HCT116 (cell line): ENCODE data around the gene RFC4. TPM values are rescaled to one million over a fixed set of nuclear protein-coding genes. Genes with fewer than 3 reads are reported as not detected.

Experiments
- ATAC-seq: fragments of 200-7000 bp; cut with Tn5 transposase; 2 replicates; pipeline ENCODE4 v1.9.1; 2020; ENCODE audit warnings: mild to moderate bottlenecking, moderate library complexity
- BruUV-seq: library from RNA; stranded (reverse); fragments of 400-500 nt; replicated peaks from 2 replicates; lab custom pipeline; 2021; lab: Mats Ljungman, UMichigan
- CTCF ChIA-PET: fragments of 300-600 bp; sonication (Branson Sonifier 250); formaldehyde crosslinking; loops from one replicate; lab custom pipeline; 2021; ENCODE audit warnings: antibody characterized with exemption; lab: Charles Lee
- POLR2A ChIA-PET: fragments of 300-600, 350-600 bp; sonication (Branson Sonifier 250); formaldehyde crosslinking; loops from one replicate; lab custom pipeline; 2021; ENCODE audit warnings: antibody characterized with exemption; lab: Charles Lee
- RAD21 ChIA-PET, 2 experiments: fragments of 300-600 bp; sonication (Branson Sonifier 250); formaldehyde crosslinking; loops; one replicate each; lab custom pipeline; 2023; ENCODE audit warnings: low total read pairs in 2 of 2; ENCODE audit not compliant: uncharacterized antibody in 2 of 2, unreplicated experiment in 2 of 2, low non-redundant PET in 1 of 2; lab: Charles Lee
- DNase-seq: peaks from one replicate; pipeline ENCODE4 v3.0.0-alpha.2; 2010; ENCODE audit warnings: low read depth, low spot score
- H2AFZ ChIP-seq: fragments of 200-600 bp; shearing (Covaris generic), sonication (generic); 2 replicates; pipeline ENCODE4 v1.6.1; 2017; ENCODE audit warnings: low read depth, mixed run types, mixed read lengths, antibody characterized with exemption, low read length; ENCODE audit not compliant: poor library complexity, severe bottlenecking
- H3K27ac ChIP-seq: 2 replicates; pipeline ENCODE4 v1.5.1; 2012; ENCODE audit warnings: low read depth, low read length
- H3K27me3 ChIP-seq: fragments of 200-600 bp; sonication (generic); 2 replicates; pipeline ENCODE4 v1.6.1; 2016; ENCODE audit warnings: mixed run types, low read length, mixed read lengths; ENCODE audit not compliant: insufficient read depth
- H3K36me3 ChIP-seq, 2 experiments: fragments of 200-500 bp in 1 of 2; fragments of 200-600 bp in 1 of 2; sonication (Bioruptor generic) in 1 of 2; sonication (generic) in 1 of 2; 2 replicates each; pipeline versions ENCODE4 v1.5.1 to v1.6.1; 2014 to 2016; ENCODE audit warnings: low read length in 2 of 2, inconsistent platforms in 1 of 2, mixed read lengths in 1 of 2, mixed run types in 1 of 2; ENCODE audit not compliant: insufficient read depth in 2 of 2, control insufficient read depth in 1 of 2
- H3K4me1 ChIP-seq, 2 experiments: fragments of 200-600 bp in 1 of 2; sonication (generic) in 1 of 2; 2 replicates each; pipeline versions ENCODE4 v1.5.1 to v1.6.1; 2012 to 2017; ENCODE audit warnings: low read length in 2 of 2, inconsistent platforms in 1 of 2, mild to moderate bottlenecking in 1 of 2, mixed read lengths in 1 of 2, mixed run types in 1 of 2, moderate library complexity in 1 of 2; ENCODE audit not compliant: insufficient read depth in 2 of 2, control insufficient read depth in 1 of 2
- H3K4me2 ChIP-seq: fragments of 200-600 bp; sonication (generic); 2 replicates; pipeline ENCODE4 v1.6.1; 2017; ENCODE audit warnings: mixed run types, low read length, mixed read lengths
- H3K4me3 ChIP-seq, 2 experiments: fragments of 200-600 bp in 1 of 2; sonication (generic) in 1 of 2; replicated peaks in 1 of 2; 2 replicates each; pipeline ENCODE4 v1.5.1; 2011 to 2016; ENCODE audit warnings: low read length in 2 of 2, control low read depth in 1 of 2, low read depth in 1 of 2, mild to moderate bottlenecking in 1 of 2, mixed read lengths in 1 of 2, mixed run types in 1 of 2
- H3K79me2 ChIP-seq: fragments of 200-600 bp; sonication (generic); 2 replicates; pipeline ENCODE4 v1.6.1; 2017; ENCODE audit warnings: mild to moderate bottlenecking, mixed run types, low read length, moderate library complexity, mixed read lengths; ENCODE audit not compliant: insufficient read depth
- H3K9ac ChIP-seq: fragments of 200-600 bp; sonication (generic); 2 replicates; pipeline ENCODE4 v1.6.1; 2016; ENCODE audit warnings: low read length, mixed read lengths
- H3K9me2 ChIP-seq: fragments of 200-600 bp; sonication (generic), shearing (Covaris generic); 2 replicates; pipeline ENCODE4 v1.6.1; 2017; ENCODE audit warnings: mixed run types, mild to moderate bottlenecking, moderate library complexity; ENCODE audit not compliant: insufficient read depth
- H3K9me3 ChIP-seq, 2 experiments: fragments of 200-500 bp in 1 of 2; fragments of 200-600 bp in 1 of 2; sonication (Bioruptor generic) in 1 of 2; sonication (generic) in 1 of 2; 2 replicates each; pipeline ENCODE4 v1.6.1; 2014 to 2017; ENCODE audit warnings: low read length in 2 of 2, mixed read lengths in 2 of 2, inconsistent platforms in 1 of 2, low read depth in 1 of 2, mild to moderate bottlenecking in 1 of 2, mixed run types in 1 of 2, moderate library complexity in 1 of 2; ENCODE audit not compliant: control insufficient read depth in 1 of 2, insufficient read depth in 1 of 2
- H4K20me1 ChIP-seq: fragments of 200-600 bp; sonication (generic), shearing (Covaris generic); 2 replicates; pipeline ENCODE4 v1.6.1; 2017; ENCODE audit warnings: mixed run types, mild to moderate bottlenecking, moderate library complexity; ENCODE audit not compliant: insufficient read depth
- CBX3 ChIP-seq: IDR thresholded peaks from 2 replicates; pipeline ENCODE4 v1.6.1; 2012; ENCODE audit warnings: low read depth
- EGR1 ChIP-seq: IDR thresholded peaks from 2 replicates; pipeline ENCODE4 v1.6.1; 2012; ENCODE audit warnings: low read depth
- ELF1 ChIP-seq: IDR thresholded peaks from 2 replicates; pipeline ENCODE4 v1.6.1; 2012; ENCODE audit warnings: low read depth, borderline replicate concordance
- FOSL1 ChIP-seq: IDR thresholded peaks from 2 replicates; pipeline ENCODE4 v1.6.1; 2012; ENCODE audit warnings: low read depth
- POLR2A ChIP-seq: IDR thresholded peaks from 2 replicates; pipeline ENCODE4 v1.7.0; 2011; ENCODE audit warnings: borderline replicate concordance; ENCODE audit not compliant: insufficient read depth, insufficient read length; ENCODE audit errors: extremely low read depth
- POLR2AphosphoS5 ChIP-seq: IDR thresholded peaks from 2 replicates; pipeline ENCODE4 v1.6.1; 2011; ENCODE audit warnings: mild to moderate bottlenecking, low read depth, low read length, moderate library complexity
- RAD21 ChIP-seq: IDR thresholded peaks from 2 replicates; pipeline ENCODE4 v1.6.1; 2012; ENCODE audit warnings: low read depth, mild to moderate bottlenecking
- SIN3A ChIP-seq: IDR thresholded peaks from 2 replicates; pipeline ENCODE4 v1.6.1; 2012; ENCODE audit warnings: low read depth
- SRF ChIP-seq: IDR thresholded peaks from 2 replicates; pipeline ENCODE4 v1.6.1; 2012; ENCODE audit warnings: low read depth
- YY1 ChIP-seq: IDR thresholded peaks from 2 replicates; pipeline ENCODE4 v1.6.1; 2011; ENCODE audit warnings: low read length, low read depth, moderate library complexity, mild to moderate bottlenecking; ENCODE audit not compliant: insufficient replicate concordance; ENCODE audit errors: extremely low read depth
- intact Hi-C: fragments of 100-400 bp; cut with micrococcal nuclease; formaldehyde crosslinking; loops from 2 replicates; pipeline ENCODE4 v1.10.0; 2022
- total RNA-seq: library from RNA; stranded (reverse); gene quantifications from one replicate; pipeline ENCODE4 v1.2.1, GENCODE V29; 2021; ENCODE audit not compliant: unreplicated experiment
- TF ChIP-seq, protein P1 (sequence below), 3 experiments: fragments of 200-600 bp in 1 of 3; sonication (generic) in 1 of 3; IDR thresholded peaks in 2 of 3; conservative IDR thresholded peaks in 1 of 3; 2 replicates each; pipeline ENCODE4 v1.5.1; 2012 to 2017; ENCODE audit warnings: low read depth in 2 of 3, low read length in 2 of 3, antibody characterized with exemption in 1 of 3, borderline replicate concordance in 1 of 3, control low read depth in 1 of 3, mild to moderate bottlenecking in 1 of 3, mixed read lengths in 1 of 3, mixed run types in 1 of 3, moderate library complexity in 1 of 3; ENCODE audit not compliant: insufficient read depth in 1 of 3

RFC4 gene
- total RNA-seq, 1 experiment from 2014 or later: 86.2 TPM

DNA sequence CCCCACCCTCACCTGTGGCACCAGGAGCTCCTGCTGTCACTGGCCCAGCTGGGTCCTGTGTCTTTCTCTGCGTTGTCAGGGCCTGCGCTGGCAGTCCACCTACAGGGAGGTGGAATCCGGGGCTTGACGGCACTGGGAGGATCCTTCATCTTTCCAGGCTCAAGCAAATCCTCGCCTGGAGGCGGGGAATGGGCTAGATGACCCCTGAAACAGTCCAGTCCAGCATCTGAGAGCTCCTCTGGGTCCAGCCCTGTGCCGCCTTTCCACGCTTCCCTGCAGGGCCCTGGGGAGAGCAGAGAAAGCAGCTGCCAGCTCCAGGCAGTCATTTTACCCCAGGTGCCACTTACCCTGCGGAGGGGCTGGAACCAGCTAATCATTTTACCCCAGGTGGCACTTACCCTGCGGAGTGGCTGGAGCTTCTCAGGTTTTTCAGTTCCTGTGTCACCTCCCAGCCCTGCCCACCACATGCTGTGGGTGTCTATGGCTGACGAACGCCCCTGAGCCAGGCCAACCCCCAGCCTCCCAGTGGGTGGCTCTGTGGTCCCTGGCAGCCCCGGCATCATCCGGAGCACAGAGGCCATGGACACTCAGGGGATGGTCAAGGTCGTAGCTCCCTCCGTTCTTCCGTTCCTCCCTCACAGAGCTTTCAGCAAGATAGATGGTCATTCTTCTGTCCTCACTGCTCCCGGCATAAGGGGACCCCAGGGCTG, 18.3 kb upstream of the RFC4 start:
- H3K9me3 ChIP-seq: no peaks in the 10 kb centered on the region
- H3K9ac ChIP-seq: no peak overlapping the region
- intact Hi-C loops: loop anchor here (10.0 kb wide), 3 partner anchors 240 to 840 kb away; no protein-coding TSS in a partner anchor
- no TSS peak for BruUV-seq
- ATAC-seq (no peak), DNase-seq (no peak)
- no peak overlapping the region for H3K4me3 ChIP-seq
- H4K20me1 ChIP-seq: no peaks in the 10 kb centered on the region
- no peaks in the 10 kb centered on the region for H3K9me2 ChIP-seq
- no peaks in the 10 kb centered on the region; the same call in 1 of the 2 replicates for H3K79me2 ChIP-seq
- peaks cover 1% of the 10 kb centered on the region for H3K27me3 ChIP-seq
- H3K4me1 ChIP-seq: peaks cover 4 to 14% of the 10 kb centered on the region in 2 experiments; a peak in 2 of 4 replicates
- no peak for TF ChIP-seq EGR1
- TF ChIP-seq RAD21: no peak
- TF ChIP-seq ELF1: no peak
- TF ChIP-seq YY1: no peak
- TF ChIP-seq, all 23 proteins: peak for 0
- Histone ChIP-seq H2AFZ (no peak overlapping the region), H3K4me2 (no peak overlapping the region), H3K36me3 (no peaks in the 10 kb centered on the region), H3K27ac (no peak overlapping the region)
- RAD21 ChIA-PET: no interaction called here
- CTCF ChIA-PET: no interaction called here
- POLR2A ChIA-PET: no interaction called here

DNA sequence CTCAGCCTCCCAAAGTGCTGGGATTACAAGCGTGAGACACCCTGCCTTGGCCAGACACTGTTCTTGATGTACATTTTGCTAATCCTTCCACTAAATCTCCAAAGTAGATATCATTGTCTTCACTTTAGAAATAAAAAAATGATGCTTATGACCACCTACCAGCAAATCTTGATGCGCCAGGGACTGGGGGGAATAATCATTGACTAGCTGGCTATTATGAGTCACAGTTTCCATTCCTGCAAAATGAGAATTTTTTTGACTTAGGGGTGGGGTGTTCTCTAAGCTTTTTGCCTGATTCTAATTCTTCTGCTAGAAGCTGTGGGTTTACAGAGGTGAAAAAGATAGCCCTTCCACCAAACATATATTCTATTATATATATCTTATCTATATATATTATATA, 17.1 kb upstream of the RFC4 start:
- TF ChIP-seq RAD21: no peak
- TF ChIP-seq, protein P1, sequence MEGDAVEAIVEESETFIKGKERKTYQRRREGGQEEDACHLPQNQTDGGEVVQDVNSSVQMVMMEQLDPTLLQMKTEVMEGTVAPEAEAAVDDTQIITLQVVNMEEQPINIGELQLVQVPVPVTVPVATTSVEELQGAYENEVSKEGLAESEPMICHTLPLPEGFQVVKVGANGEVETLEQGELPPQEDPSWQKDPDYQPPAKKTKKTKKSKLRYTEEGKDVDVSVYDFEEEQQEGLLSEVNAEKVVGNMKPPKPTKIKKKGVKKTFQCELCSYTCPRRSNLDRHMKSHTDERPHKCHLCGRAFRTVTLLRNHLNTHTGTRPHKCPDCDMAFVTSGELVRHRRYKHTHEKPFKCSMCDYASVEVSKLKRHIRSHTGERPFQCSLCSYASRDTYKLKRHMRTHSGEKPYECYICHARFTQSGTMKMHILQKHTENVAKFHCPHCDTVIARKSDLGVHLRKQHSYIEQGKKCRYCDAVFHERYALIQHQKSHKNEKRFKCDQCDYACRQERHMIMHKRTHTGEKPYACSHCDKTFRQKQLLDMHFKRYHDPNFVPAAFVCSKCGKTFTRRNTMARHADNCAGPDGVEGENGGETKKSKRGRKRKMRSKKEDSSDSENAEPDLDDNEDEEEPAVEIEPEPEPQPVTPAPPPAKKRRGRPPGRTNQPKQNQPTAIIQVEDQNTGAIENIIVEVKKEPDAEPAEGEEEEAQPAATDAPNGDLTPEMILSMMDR (IDR thresholded peaks at IDR 0.05 in 2 of 3, conservative IDR thresholded peaks at IDR 0.05 in 1 of 3; ENCODE audit: borderline replicate concordance in 1 of 3, insufficient read depth in 1 of 3, low read depth in 2 of 3, low read length in 2 of 3): no peak
- no peak for TF ChIP-seq SIN3A
- TF ChIP-seq POLR2AphosphoS5: no peak
- TF ChIP-seq FOSL1: peak; percentile 39
- no peak for TF ChIP-seq SRF
- TF ChIP-seq POLR2A: no peak
- no peak for TF ChIP-seq CBX3
- no peaks in the 10 kb centered on the region for H3K36me3 ChIP-seq
- DNase-seq: no peak
- H3K4me1 ChIP-seq: peaks cover 4 to 14% of the 10 kb centered on the region in 2 experiments; a peak in 2 of 4 replicates
- H4K20me1 ChIP-seq: no peaks in the 10 kb centered on the region
- H3K9me3 ChIP-seq: no peaks in the 10 kb centered on the region
- no peaks in the 10 kb centered on the region; the same call in 1 of the 2 replicates for H3K79me2 ChIP-seq
- ATAC-seq: no peak
- POLR2A ChIA-PET: no interaction called here
- H3K9me2 ChIP-seq: no peaks in the 10 kb centered on the region
- H3K4me3 ChIP-seq: no peak overlapping the region
- intact Hi-C loops: loop anchor here (10.0 kb wide), 3 partner anchors 239 to 839 kb away; no protein-coding TSS in a partner anchor
- BruUV-seq: no TSS peak
- RAD21 ChIA-PET: no interaction called here
- H3K27ac ChIP-seq: no peak overlapping the region
- H3K4me2 ChIP-seq: no peak overlapping the region
- CTCF ChIA-PET: interaction anchor here (0.7 to 4.2 kb wide), 2 partner anchors 210 to 234 kb away, joined by 5 to 64 read pairs; partner anchors contain the start of gene AHSG
- H2AFZ ChIP-seq: no peak overlapping the region
- no peak overlapping the region for H3K9ac ChIP-seq
- no peaks in the 10 kb centered on the region; the same call in 1 of the 2 replicates for H3K27me3 ChIP-seq
